Stomach (tissue), 9 donors: ENCODE measurements around the gene LAMC2. TPM values are rescaled to one million over a fixed set of nuclear protein-coding genes. Genes with fewer than 3 reads are reported as not detected.

Experiments
- DNase-seq, 2 donors: peaks; one replicate each; pipeline versions ENCODE4 v3.0.0 to v3.0.0-alpha.2; 2013 to 2019
- H3K27ac ChIP-seq, 5 donors: fragments of 200-600 bp in 4 of 5; sonication (generic) in 4 of 5; one replicate each; pipeline ENCODE4 v1.5.1; 2013 to 2019; ENCODE audit warnings: mild to moderate bottlenecking in 1 of 5, moderate library complexity in 1 of 5
- H3K27me3 ChIP-seq, 3 donors: fragments of 200-600 bp; sonication (generic); one replicate each; pipeline ENCODE4 v1.5.1; 2017 to 2019; ENCODE audit warnings: mixed run types in 1 of 3
- H3K36me3 ChIP-seq, 4 donors: fragments of 200-600 bp; sonication (generic); 1 replicate in 3 of 4; 2 replicates in 1 of 4; pipeline ENCODE4 v1.5.1; 2016 to 2019
- H3K4me1 ChIP-seq, 4 donors: fragments of 200-600 bp; sonication (generic); one replicate each; pipeline ENCODE4 v1.5.1; 2016 to 2019
- H3K4me3 ChIP-seq, 4 donors: fragments of 200-600 bp; sonication (generic) in 3 of 4; one replicate each; pipeline ENCODE4 v1.5.1; 2016 to 2019; ENCODE audit warnings: mild to moderate bottlenecking in 1 of 4
- H3K9me3 ChIP-seq, 4 donors: fragments of 200-600 bp; sonication (generic); one replicate each; pipeline ENCODE4 v1.5.1; 2016 to 2019
- CTCF ChIP-seq, 7 experiments: fragments of 450-650 bp in 4 of 7; fragments of 200-600 bp in 3 of 7; sonication (generic) in 3 of 7; IDR thresholded peaks; one replicate each; pipeline ENCODE4 v1.5.1; 2016 to 2019; ENCODE audit warnings: antibody characterized with exemption in 7 of 7, control low read depth in 2 of 7, mild to moderate bottlenecking in 1 of 7
- EP300 ChIP-seq: sonication (generic); formaldehyde crosslinking; IDR thresholded peaks from one replicate; pipeline ENCODE4 v1.6.1; 2017; ENCODE audit warnings: antibody characterized with exemption
- POLR2A ChIP-seq, 4 donors: fragments of 450-650 bp; IDR thresholded peaks; one replicate each; pipeline ENCODE4 v1.6.1; 2016; ENCODE audit warnings: antibody characterized with exemption in 4 of 4, control low read depth in 2 of 4, mild to moderate bottlenecking in 1 of 4, moderate library complexity in 1 of 4
- POLR2AphosphoS5 ChIP-seq, 3 donors: sonication (generic); formaldehyde crosslinking; IDR thresholded peaks; one replicate each; pipeline ENCODE4 v1.6.1; 2016; ENCODE audit warnings: antibody characterized with exemption in 3 of 3
- WGBS, 5 donors: extraction: QIAGEN DNeasy Blood & Tissue Kit in 3 of 5; methylation state at CpG; one replicate each; pipeline versions ENCODE4 v1.1.5 to v1.1.7; 2013 to 2018; 5-methylcytosine and 5-hydroxymethylcytosine counted together
- intact Hi-C: fragments of 100-400 bp; cut with DNase I; formaldehyde crosslinking; loops from one replicate; pipeline ENCODE4 v1.15.1; 2023; ENCODE audit warnings: low total_unique reads
- polyA plus RNA-seq, 3 donors: library from polyadenylated mRNA; stranded (reverse); fragments of 200-250 nt; gene quantifications; one replicate each; pipeline ENCODE4 v1.2.3, GENCODE V29; 2013
- total RNA-seq, 5 donors: library from RNA; depleted of rRNA; stranded (reverse); fragments of >200 nt; gene quantifications; one replicate each; pipeline versions ENCODE4 v1.1.0 to v1.2.3, GENCODE V29; 2014 to 2016
- donor health status: healthy with polysubstance abuse.
- donor health status: Bipolar disorder and iron deficiency.
- donor health status: healthy.

Gene LAMC2
- total and polyA plus RNA-seq, 8 donors: 2.0 to 21.3 (median 12.4) TPM

GRCh38 chr1:183274836-183275235, 88.8 kb downstream of the LAMC2 start:
- intact Hi-C loops: no loop called here
- Histone ChIP-seq H3K27ac (no peak overlapping the region), H3K4me1 (peaks cover 0 to 17% (median 8%) of the 10 kb centered on the region in 4 donors), H3K9me3 (no peaks in the 10 kb centered on the region), H3K27me3 (no peaks in the 10 kb centered on the region), H3K4me3 (no peak overlapping the region), H3K36me3 (no peaks in the 10 kb centered on the region)
- 72 to 83% (median 82%) methylated on average over 3 of the region's 3 CpGs for WGBS, 5 donors
- no peak for DNase-seq
- no peak for TF ChIP-seq CTCF (IDR thresholded peaks at IDR 0.05)
- TF ChIP-seq POLR2A (IDR thresholded peaks at IDR 0.05): no peak
- no peak for TF ChIP-seq EP300

GRCh38 chr1:183275322-183275721, 89.3 kb downstream of the LAMC2 start:
- intact Hi-C loops: no loop called here
- no peaks in the 10 kb centered on the region for H3K27me3 ChIP-seq
- H3K36me3 ChIP-seq: no peaks in the 10 kb centered on the region
- no peaks in the 10 kb centered on the region for H3K9me3 ChIP-seq
- 80 to 85% (median 84%) methylated on average over 3 of the region's 3 CpGs for WGBS, 5 donors
- peaks cover 0 to 22% (median 8%) of the 10 kb centered on the region in 4 donors for H3K4me1 ChIP-seq
- no peak overlapping the region for H3K4me3 ChIP-seq
- TF ChIP-seq EP300: no peak
- no peak for TF ChIP-seq POLR2A (IDR thresholded peaks at IDR 0.05)
- no peak for TF ChIP-seq POLR2AphosphoS5 (IDR thresholded peaks at IDR 0.05)
- no peak for TF ChIP-seq CTCF (IDR thresholded peaks at IDR 0.05)
- H3K27ac ChIP-seq: no peak overlapping the region
- DNase-seq: peak in 1 of 2 donors; percentile 8

GRCh38 chr1:183276386-183277080, 90.5 kb downstream of the LAMC2 start:
- no peaks in the 10 kb centered on the region for H3K36me3 ChIP-seq
- H3K4me3 ChIP-seq: no peak overlapping the region
- H3K9me3 ChIP-seq: no peaks in the 10 kb centered on the region
- TF ChIP-seq POLR2AphosphoS5 (IDR thresholded peaks at IDR 0.05) (no peak), EP300 (no peak), CTCF (IDR thresholded peaks at IDR 0.05) (no peak), POLR2A (IDR thresholded peaks at IDR 0.05) (no peak)
- no peaks in the 10 kb centered on the region for H3K27me3 ChIP-seq
- H3K27ac ChIP-seq: no peak overlapping the region
- peak in 1 of 2 donors; percentile 10 for DNase-seq
- WGBS, 5 donors: 83 to 90% (median 86%) methylated on average over 9 of the region's 9 CpGs
- peaks cover 0 to 32% (median 10%) of the 10 kb centered on the region in 4 donors for H3K4me1 ChIP-seq
- intact Hi-C loops: no loop called here

- WGBS, 5 donors: 54 to 72% (median 59%) methylated on average over 6 to 7 of the region's 7 CpGs
Observed at GRCh38 chr1:183277821-183278738, 92.0 kb downstream of the LAMC2 start.

More at GRCh38 chr1:183277821-183278738, 92.0 kb downstream of the LAMC2 start:
- peaks cover 0 to 43% (median 19%) of the 10 kb centered on the region in 4 donors for H3K4me1 ChIP-seq
- H3K27me3 ChIP-seq: no peaks in the 10 kb centered on the region
- peak in 1 of 2 donors; percentile 14 for DNase-seq
- TF ChIP-seq POLR2AphosphoS5 (IDR thresholded peaks at IDR 0.05): no peak
- no peak for TF ChIP-seq EP300
- no peak for TF ChIP-seq POLR2A (IDR thresholded peaks at IDR 0.05)
- no peak for TF ChIP-seq CTCF (IDR thresholded peaks at IDR 0.05)
- H3K36me3 ChIP-seq: no peaks in the 10 kb centered on the region
- H3K4me3 ChIP-seq: no peak overlapping the region
- H3K27ac ChIP-seq: no peak overlapping the region
- H3K9me3 ChIP-seq: no peaks in the 10 kb centered on the region
- intact Hi-C loops: no loop called here
